Astrocyte (in vitro differentiated cells and primary cell): ENCODE data around the gene TOP1. TPM values are rescaled to one million over a fixed set of nuclear protein-coding genes. Genes with fewer than 3 reads are reported as not detected.

ENCODE experiments used
- DNase-seq: peaks from one replicate; pipeline ENCODE4 v3.0.0-alpha.2; 2010; ENCODE audit warnings: low read depth
- FAIRE-seq: peaks from 2 replicates; lab custom pipeline; 2011; peaks lifted over from hg19 to GRCh38; lab: Jason Lieb, UNC
- H2AFZ ChIP-seq: 2 replicates; pipeline ENCODE4 v1.6.0; 2012; ENCODE audit warnings: low read depth, low read length, inconsistent platforms
- H3K27ac ChIP-seq: 2 replicates; pipeline ENCODE4 v1.5.1; 2011; ENCODE audit warnings: low read depth, low read length, inconsistent platforms
- H3K27me3 ChIP-seq: 2 replicates; pipeline ENCODE4 v1.6.0; 2011; ENCODE audit warnings: low read length, inconsistent platforms; ENCODE audit not compliant: insufficient read depth
- H3K36me3 ChIP-seq: 2 replicates; pipeline ENCODE4 v1.5.1; 2011; ENCODE audit warnings: low read length, inconsistent platforms; ENCODE audit not compliant: insufficient read depth
- H3K4me1 ChIP-seq: 2 replicates; pipeline ENCODE4 v1.5.1; 2011; ENCODE audit warnings: low read length, inconsistent platforms; ENCODE audit not compliant: insufficient read depth
- H3K4me2 ChIP-seq: 2 replicates; pipeline ENCODE4 v1.6.0; 2012; ENCODE audit warnings: low read length, inconsistent platforms
- H3K4me3 ChIP-seq: 2 replicates; pipeline ENCODE4 v1.5.1; 2011; ENCODE audit warnings: low read depth, mild to moderate bottlenecking, low read length, inconsistent platforms; ENCODE audit not compliant: insufficient read depth
- H3K79me2 ChIP-seq: 2 replicates; pipeline ENCODE4 v1.6.0; 2012; ENCODE audit warnings: mild to moderate bottlenecking, low read length, inconsistent platforms; ENCODE audit not compliant: insufficient read depth
- H3K9ac ChIP-seq: 2 replicates; pipeline ENCODE4 v1.6.0; 2012; ENCODE audit warnings: mild to moderate bottlenecking, low read length, inconsistent platforms
- H3K9me3 ChIP-seq: 2 replicates; pipeline ENCODE4 v1.5.1; 2012; ENCODE audit warnings: low read depth, mild to moderate bottlenecking, low read length, inconsistent platforms; ENCODE audit not compliant: insufficient read depth
- H4K20me1 ChIP-seq: 2 replicates; pipeline ENCODE4 v1.6.0; 2012; ENCODE audit warnings: low read length, inconsistent platforms; ENCODE audit not compliant: insufficient read depth
- H3K27ac Mint-ChIP-seq: one replicate; pipeline ENCODE4 v1.8.0; 2021; ENCODE audit warnings: mild to moderate bottlenecking, mixed read lengths; ENCODE audit not compliant: unreplicated experiment
- H3K27me3 Mint-ChIP-seq: one replicate; pipeline ENCODE4 v1.8.0; 2021; ENCODE audit warnings: low read depth, mixed read lengths; ENCODE audit not compliant: unreplicated experiment
- H3K36me3 Mint-ChIP-seq: one replicate; pipeline ENCODE4 v1.8.0; 2021; ENCODE audit warnings: low read depth, mixed read lengths; ENCODE audit not compliant: unreplicated experiment
- H3K4me1 Mint-ChIP-seq: one replicate; pipeline ENCODE4 v1.8.0; 2021; ENCODE audit warnings: low read depth, mixed read lengths; ENCODE audit not compliant: unreplicated experiment
- H3K4me3 Mint-ChIP-seq: one replicate; pipeline ENCODE4 v1.8.0; 2021; ENCODE audit warnings: mild to moderate bottlenecking, moderate library complexity, mixed read lengths; ENCODE audit not compliant: unreplicated experiment
- H3K9me3 Mint-ChIP-seq: one replicate; pipeline ENCODE4 v1.8.0; 2021; ENCODE audit warnings: mild to moderate bottlenecking, mixed read lengths; ENCODE audit not compliant: unreplicated experiment
- EZH2 ChIP-seq: IDR thresholded peaks from 2 replicates; pipeline ENCODE4 v1.6.1; 2012; ENCODE audit warnings: mild to moderate bottlenecking, low read length, inconsistent platforms; ENCODE audit not compliant: insufficient read depth
- total RNA-seq: library from RNA; stranded (reverse); gene quantifications from 2 replicates; pipeline ENCODE4 v1.2.1, GENCODE V29; 2021
- TF ChIP-seq, protein P1 (sequence below): IDR thresholded peaks from 2 replicates; pipeline ENCODE4 v1.5.1; 2011; ENCODE audit warnings: low read depth, mild to moderate bottlenecking, inconsistent platforms, low read length, moderate library complexity; ENCODE audit not compliant: insufficient read depth

The TOP1 gene
- total RNA-seq, 1 donor from 2014 or later: 63.5 TPM

DNA sequence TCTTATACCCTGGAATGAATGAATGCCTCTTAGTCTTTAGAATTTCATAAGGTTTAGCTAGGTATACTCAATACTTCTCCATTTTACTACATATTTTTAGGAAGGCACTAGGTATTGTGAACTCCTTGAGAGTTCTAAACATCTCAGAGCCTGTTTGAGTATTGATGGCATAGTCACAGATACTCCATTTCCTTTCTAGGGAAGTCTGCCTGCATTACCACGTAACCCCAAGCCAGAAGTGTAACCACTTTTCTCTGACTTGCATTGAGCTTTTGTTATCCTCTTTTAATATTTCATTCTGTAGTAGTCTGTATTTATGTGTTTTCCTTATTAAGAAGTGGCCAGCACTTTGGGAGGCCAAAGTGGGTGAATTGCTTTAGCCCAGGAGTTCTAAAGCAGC is 12.2 kb downstream of the TOP1 start:
- Histone ChIP-seq H3K9ac (no peak overlapping the region), H3K4me2 (no peak overlapping the region), H3K79me2 (peaks cover 100% of the 10 kb centered on the region), H3K36me3 (no peaks in the 10 kb centered on the region), H3K27ac (no peak overlapping the region), H3K4me3 (no peak overlapping the region), H2AFZ (no peak overlapping the region), H3K9me3 (no peaks in the 10 kb centered on the region), H4K20me1 (peaks cover 87% of the 10 kb centered on the region), H3K4me1 (no peaks in the 10 kb centered on the region), H3K27me3 (no peaks in the 10 kb centered on the region)
- Mint-ChIP-seq H3K4me3 (no peak overlapping the region), H3K9me3 (no peaks in the 10 kb centered on the region), H3K27me3 (no peaks in the 10 kb centered on the region), H3K27ac (no peak overlapping the region), H3K36me3 (peaks cover 7% of the 10 kb centered on the region), H3K4me1 (peaks cover 22% of the 10 kb centered on the region)
- no peak for DNase-seq
- TF ChIP-seq, protein P1, sequence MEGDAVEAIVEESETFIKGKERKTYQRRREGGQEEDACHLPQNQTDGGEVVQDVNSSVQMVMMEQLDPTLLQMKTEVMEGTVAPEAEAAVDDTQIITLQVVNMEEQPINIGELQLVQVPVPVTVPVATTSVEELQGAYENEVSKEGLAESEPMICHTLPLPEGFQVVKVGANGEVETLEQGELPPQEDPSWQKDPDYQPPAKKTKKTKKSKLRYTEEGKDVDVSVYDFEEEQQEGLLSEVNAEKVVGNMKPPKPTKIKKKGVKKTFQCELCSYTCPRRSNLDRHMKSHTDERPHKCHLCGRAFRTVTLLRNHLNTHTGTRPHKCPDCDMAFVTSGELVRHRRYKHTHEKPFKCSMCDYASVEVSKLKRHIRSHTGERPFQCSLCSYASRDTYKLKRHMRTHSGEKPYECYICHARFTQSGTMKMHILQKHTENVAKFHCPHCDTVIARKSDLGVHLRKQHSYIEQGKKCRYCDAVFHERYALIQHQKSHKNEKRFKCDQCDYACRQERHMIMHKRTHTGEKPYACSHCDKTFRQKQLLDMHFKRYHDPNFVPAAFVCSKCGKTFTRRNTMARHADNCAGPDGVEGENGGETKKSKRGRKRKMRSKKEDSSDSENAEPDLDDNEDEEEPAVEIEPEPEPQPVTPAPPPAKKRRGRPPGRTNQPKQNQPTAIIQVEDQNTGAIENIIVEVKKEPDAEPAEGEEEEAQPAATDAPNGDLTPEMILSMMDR: no peak
- TF ChIP-seq EZH2: no peak
- FAIRE-seq: no peak

DNA sequence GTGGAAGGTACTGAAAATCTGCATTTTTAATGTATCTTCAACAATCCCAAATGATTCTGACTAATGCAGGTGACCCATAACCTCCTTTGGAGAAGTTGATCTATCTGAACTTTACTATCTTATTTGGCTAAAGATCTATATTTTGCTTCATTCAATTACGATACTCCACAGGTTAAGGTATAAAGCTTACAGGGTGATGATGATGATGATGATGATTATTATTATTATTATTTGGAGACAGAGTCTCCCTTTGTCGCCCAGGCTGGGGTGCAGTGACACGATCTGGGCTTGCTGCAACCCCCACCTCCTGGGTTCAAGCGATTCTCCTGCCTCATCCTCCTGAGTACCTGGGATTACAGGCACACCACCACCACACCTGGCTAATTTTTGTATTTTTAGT is 13.1 kb downstream of the TOP1 start:
- TF ChIP-seq, protein P1: no peak
- no peak for TF ChIP-seq EZH2
- peaks cover 100% of the 10 kb centered on the region for H3K79me2 ChIP-seq

DNA sequence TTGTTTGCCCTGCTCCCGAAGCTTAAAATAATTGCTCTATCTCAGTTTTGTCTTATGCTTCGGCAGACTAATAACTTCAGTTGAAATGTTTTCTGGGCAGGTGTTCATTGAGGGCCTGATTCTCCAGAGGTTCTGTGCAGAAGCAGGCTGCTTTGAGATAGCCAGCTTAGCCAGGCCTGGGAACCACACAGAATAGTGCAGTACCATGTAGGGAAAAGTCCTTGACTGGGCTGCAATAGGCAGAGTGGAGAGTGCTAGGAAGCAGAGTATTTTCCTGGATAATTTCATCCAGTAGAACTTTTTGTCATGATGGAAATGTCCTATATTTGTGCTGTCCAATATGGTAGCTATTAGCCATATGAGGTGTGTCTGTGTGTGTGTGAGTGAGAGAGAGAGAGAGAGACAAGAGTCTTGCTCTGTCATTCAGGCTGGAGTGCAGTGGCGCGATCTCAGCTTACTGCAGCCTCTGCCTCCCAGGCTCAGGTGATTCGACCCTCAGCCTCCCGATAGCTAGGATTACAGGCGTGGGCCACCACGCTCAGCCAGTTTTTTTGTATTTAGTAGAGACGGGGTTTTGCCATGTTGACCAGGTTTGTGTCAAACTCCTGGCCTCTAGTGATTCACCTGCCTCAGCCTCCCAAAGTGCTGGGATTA is 15.9 kb downstream of the TOP1 start:
- Histone ChIP-seq H3K4me3 (no peak overlapping the region), H3K9me3 (no peaks in the 10 kb centered on the region), H3K27ac (no peak overlapping the region), H3K9ac (no peak overlapping the region), H3K4me2 (no peak overlapping the region), H4K20me1 (peaks cover 95% of the 10 kb centered on the region), H3K36me3 (no peaks in the 10 kb centered on the region), H3K27me3 (no peaks in the 10 kb centered on the region), H3K79me2 (peaks cover 100% of the 10 kb centered on the region), H3K4me1 (peaks cover 21% of the 10 kb centered on the region), H2AFZ (no peak overlapping the region)
- no peak for TF ChIP-seq EZH2
- TF ChIP-seq, protein P1: no peak
- Mint-ChIP-seq H3K4me1 (peaks cover 42% of the 10 kb centered on the region), H3K36me3 (peaks cover 3% of the 10 kb centered on the region), H3K27ac (no peak overlapping the region), H3K4me3 (no peak overlapping the region), H3K9me3 (no peaks in the 10 kb centered on the region), H3K27me3 (no peaks in the 10 kb centered on the region)
- DNase-seq: no peak
- no peak for FAIRE-seq

More for the DNA sequence above, 13.1 kb downstream of the TOP1 start:
- no peak overlapping the region for H3K4me2 ChIP-seq
- peaks cover 88% of the 10 kb centered on the region for H4K20me1 ChIP-seq
- no peaks in the 10 kb centered on the region for H3K27me3 Mint-ChIP-seq
- DNase-seq (no peak), FAIRE-seq (no peak)
- no peak overlapping the region for H3K4me3 Mint-ChIP-seq
- no peak overlapping the region for H2AFZ ChIP-seq
- H3K27me3 ChIP-seq: no peaks in the 10 kb centered on the region
- peaks cover 3% of the 10 kb centered on the region for H3K36me3 Mint-ChIP-seq
- no peaks in the 10 kb centered on the region for H3K9me3 ChIP-seq
- no peaks in the 10 kb centered on the region for H3K9me3 Mint-ChIP-seq
- H3K36me3 ChIP-seq: no peaks in the 10 kb centered on the region
- no peak overlapping the region for H3K4me3 ChIP-seq
- no peak overlapping the region for H3K27ac ChIP-seq
- H3K4me1 Mint-ChIP-seq: peaks cover 18% of the 10 kb centered on the region
- H3K4me1 ChIP-seq: no peaks in the 10 kb centered on the region
- H3K9ac ChIP-seq: no peak overlapping the region
- H3K27ac Mint-ChIP-seq: no peak overlapping the region
